Raji (cell line): Measurements from ENCODE around the gene CD177.

ENCODE experiments used
- POLR2A ChIP-seq: IDR thresholded peaks from 2 replicates; pipeline ENCODE4 v1.6.1; 2011; ENCODE audit warnings: low read depth, low read length, control low read depth; ENCODE audit not compliant: insufficient read depth

Gene CD177

GRCh38 chr19:43331435-43332010 is 22.0 kb upstream of the CD177 start:
- no peak for TF ChIP-seq POLR2A

GRCh38 chr19:43332058-43332922 is 21.2 kb upstream of the CD177 start:
- no peak for TF ChIP-seq POLR2A

GRCh38 chr19:43337737-43338136 is 15.7 kb upstream of the CD177 start:
- no peak for TF ChIP-seq POLR2A

GRCh38 chr19:43338530-43338929 is 15.0 kb upstream of the CD177 start:
- TF ChIP-seq POLR2A, result no peak

- no peak for TF ChIP-seq POLR2A
These were observed 1.3 kb upstream of the CD177 start for GRCh38 chr19:43351998-43352746.

GRCh38 chr19:43354305-43354627 is 780 bp downstream of the CD177 start:
- TF ChIP-seq POLR2A, result no peak

GRCh38 chr19:43362179-43362578 is 8.7 kb downstream of the CD177 start:
- TF ChIP-seq POLR2A, result no peak

- no peak for TF ChIP-seq POLR2A
These were observed 9.3 kb downstream of the CD177 start for GRCh38 chr19:43362745-43363144.

- no peak for TF ChIP-seq POLR2A
These were observed 14.3 kb downstream of the CD177 start for GRCh38 chr19:43367822-43368221.

- TF ChIP-seq POLR2A, result no peak
These were observed 18.4 kb downstream of the CD177 start for GRCh38 chr19:43371909-43372308.

- no peak for TF ChIP-seq POLR2A
These were observed 19.0 kb downstream of the CD177 start for GRCh38 chr19:43372462-43372861.

- TF ChIP-seq POLR2A, result no peak
These were observed 26.5 kb downstream of the CD177 start for GRCh38 chr19:43380008-43380407.

GRCh38 chr19:43380771-43381386 is 27.4 kb downstream of the CD177 start:
- TF ChIP-seq POLR2A, result no peak

GRCh38 chr19:43395561-43395960 is 42.1 kb downstream of the CD177 start:
- no peak for TF ChIP-seq POLR2A

GRCh38 chr19:43406297-43406696 is 52.8 kb downstream of the CD177 start:
- no peak for TF ChIP-seq POLR2A
